GM18499 (cell line): ENCODE measurements around the gene TTYH3.
"Not testable (repeated sequence)": the region's sequence is repeated elsewhere in the genome, so short reads cannot be mapped to it uniquely, and the experiment has no call there.

Source experiments
- ATAC-seq: cut with Tn5 transposase; IDR thresholded peaks from one replicate; pipeline ENCODE4 v1.9.1; 2021; ENCODE audit warnings: moderate number of reproducible peaks; ENCODE audit not compliant: insufficient read depth, unreplicated experiment

The TTYH3 gene

DNA sequence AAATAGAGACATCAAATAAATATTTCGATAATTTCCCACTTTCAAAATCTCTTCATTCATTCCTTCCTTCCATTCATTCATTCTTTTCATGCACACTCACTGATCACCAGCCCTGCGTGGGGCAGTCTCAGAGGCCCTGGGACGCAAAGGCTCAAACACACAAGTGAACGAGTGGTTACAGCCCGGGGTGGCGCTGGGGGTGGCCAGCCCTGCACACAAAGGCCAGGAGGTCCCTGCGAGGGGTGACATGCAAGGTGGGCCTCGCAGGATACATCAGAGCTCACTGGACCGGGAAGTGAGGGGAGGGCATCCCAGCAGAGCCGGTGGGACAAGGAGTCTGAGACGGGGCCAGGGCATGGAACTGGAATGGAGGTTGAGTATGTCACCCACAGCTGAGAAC, 29.9 kb upstream of the TTYH3 start:
- no peak for ATAC-seq

DNA sequence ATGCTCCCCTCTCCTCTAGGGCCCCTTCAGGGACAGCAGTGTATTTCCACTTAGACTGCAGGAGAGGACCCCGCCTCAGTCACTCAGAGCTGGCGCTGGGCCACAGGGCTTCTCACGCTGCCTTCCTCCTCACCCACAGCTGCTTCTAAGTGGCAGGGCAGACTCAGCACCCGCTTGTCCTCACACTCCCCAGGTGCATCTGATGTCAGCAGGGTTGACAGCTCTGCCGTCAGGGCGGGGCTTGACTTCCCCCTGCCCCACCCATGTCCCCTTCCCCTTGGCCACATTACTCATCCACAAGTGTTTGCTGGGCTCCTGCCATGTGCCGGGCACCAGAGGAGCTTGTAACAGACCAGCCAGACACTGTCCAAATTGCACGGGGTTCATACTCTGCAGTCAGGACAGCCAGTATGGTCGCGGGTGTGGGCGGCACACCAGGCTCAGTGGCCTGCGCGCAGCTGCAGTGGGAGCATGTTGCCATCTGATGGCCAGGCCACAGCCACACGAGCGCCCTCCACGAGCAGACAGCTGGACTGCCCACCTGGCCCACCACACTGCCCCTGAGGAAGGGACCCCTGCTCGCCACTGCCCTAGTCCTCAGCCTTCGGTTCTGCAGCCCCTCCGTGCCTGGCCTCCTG, 29.3 kb upstream of the TTYH3 start:
- ATAC-seq: no peak

DNA sequence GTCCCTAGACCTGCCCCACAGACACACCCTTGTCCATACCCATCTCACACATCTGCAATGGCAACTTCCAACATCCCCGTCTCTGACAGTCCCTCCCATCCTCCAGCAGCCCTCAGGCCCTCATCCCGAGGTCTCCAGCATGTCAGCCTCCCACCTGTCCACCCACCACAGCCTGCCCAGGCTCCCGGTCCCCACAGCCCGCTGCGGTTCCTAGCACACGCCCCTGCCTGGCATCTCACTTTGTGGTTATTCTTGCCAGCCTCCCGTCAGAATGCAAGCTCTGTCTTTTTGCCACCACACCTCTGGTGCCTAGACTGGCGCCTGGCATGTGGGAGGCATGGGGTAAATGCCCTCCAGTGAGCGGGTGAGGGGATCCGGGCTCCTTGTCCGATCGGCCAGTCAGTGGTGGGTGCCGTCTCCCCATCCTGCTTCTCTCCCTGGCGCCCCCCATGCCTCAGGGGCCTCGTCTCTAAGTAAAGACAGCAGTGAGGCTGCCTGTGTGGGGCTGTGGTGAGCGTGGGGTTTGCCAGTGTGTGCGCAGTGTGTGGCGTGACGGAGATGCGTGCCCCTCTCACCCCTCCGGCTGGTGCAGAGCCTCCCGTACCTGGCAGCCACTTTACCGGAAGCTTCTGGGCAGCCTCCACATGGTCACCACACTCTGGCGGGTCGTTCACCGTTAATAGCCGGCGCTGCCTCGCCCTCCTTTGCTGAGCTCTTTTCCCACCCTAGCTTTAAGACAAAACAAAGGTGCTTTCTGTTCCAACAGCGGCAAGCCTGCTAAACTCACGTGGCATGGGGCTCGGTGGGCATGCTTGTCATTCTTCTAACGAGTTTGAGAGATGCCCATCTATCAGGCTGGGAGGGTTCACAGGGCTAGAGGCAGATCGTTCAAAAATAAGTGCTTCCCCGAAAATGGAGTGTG, 28.5 kb upstream of the TTYH3 start:
- no peak for ATAC-seq

DNA sequence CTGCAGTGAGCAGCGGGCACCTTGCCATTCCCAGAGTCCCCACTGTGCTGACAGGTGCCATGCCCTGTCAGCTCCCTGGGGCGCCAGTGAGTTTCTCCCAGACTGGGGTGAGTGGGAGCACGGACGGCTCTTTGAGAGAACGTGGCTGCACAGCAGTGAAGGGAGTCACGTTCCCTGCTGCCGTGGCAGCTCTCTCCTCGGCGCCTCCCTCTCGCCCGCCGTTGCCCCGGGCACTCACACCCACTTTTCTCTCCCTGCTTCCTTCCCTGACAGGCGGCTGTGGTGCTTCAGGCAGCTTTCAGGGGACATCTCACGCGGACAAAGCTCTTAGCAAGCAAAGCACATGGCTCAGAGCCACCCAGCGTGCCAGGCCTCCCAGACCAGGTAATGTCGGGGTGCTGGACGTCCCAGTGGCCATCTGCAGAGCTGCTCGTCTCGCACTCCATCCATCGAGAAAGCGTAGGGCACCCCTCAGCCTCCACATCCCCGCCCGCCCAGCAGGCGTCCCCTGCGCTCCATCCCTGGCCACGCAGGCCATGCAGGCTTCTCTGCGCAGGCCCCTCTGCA, 27.1 kb upstream of the TTYH3 start:
- no peak for ATAC-seq

DNA sequence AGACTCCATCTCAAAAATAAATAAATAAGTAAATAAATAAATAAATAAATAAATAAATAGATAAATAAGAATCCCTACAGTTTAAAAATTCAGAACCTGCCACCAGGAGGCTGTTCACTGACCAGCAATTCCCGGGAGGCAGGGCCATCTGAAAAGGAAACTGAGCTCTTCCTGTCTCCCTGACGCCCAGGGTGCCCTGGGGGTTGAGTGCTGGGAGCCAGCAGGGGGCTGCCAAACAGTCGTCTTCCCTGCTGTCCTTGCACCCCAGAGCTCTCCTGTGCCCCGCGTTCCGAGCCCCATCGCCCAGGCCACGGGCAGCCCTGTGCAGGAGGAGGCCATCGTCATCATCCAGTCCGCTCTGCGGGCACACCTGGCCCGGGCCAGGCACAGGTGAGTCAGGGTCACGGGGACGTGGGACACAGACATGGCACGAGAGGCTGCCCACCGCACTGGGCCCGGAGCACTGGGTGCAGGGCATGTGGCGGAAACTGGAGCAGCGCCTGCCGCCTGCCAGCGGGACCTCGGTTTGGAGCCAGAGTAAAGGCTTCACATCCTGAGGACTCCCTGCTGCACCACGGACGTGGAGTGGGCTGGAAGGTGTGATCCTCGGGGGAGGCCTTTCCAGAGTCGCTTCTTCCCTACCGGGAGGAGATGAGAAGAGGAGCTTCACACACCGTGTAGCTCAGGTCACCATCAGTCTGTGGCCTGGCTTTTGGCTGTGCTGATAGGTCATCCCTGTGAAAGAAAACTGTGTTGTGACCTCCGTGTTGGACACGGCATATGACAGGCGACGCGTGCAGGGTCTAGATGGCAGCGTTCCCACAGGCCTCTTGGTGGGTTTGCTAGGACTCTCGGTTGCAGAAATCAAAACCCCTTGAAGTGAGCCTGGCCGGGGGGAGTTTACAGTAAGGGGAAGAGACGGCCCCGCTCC, 25.9 kb upstream of the TTYH3 start:
- ATAC-seq: no peak

DNA sequence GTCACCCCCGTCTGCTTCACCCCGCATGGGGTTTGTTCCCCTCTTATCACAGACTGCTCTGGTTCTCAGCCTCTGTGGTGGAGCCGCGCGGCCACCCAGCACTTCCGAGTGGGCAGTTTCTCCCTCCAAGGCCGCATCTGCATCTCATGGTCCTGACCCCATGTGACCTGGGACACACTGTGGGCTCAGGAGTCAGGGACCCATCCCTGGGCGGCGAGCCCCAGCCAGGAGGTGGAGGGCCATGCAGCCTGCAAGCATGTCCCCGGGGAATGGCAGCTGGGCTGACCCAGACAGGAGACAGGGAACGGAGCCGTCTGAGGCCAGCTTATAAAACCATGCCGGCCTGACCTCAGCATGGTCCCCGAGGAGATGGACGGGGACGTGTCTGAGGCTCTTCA, 25.2 kb upstream of the TTYH3 start:
- no peak for ATAC-seq

DNA sequence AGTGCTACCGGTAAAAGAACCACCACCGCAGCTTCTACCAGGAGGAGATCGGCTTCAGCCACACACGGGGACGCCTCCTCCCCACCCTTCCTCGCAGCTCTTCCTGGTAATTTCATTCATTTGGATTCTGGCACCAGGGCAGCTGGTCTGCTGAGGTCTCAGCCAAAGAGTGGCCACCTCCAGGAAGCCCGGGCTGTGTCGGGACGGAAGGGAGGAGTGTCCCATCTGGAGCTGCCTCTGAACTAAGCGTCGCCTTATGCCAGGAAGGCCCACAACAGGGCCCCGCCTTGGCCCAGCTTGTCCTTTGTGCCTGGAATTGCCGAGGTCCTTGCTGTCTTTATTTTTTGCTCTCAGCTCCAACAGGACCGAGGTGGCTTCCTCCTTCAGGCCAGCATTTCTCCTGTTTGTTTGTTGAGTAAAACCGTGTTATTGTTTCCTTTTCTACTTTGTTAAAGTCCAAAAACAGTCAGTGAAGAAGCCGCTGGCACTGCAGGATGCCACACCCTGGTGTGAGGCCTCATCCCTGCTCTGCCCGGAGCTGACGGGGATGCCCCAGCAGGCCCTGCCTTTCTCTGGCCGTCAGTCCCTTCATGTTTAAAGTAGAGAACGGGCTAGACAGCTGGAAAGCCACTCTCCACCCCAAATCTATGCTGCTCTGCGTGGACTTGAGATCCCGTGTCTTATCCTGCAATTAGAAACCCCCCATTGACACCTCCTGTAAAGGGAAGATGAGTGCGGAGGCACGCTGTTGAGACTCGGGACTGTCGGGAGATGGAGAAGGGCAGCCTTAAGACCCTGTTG, 24.5 kb upstream of the TTYH3 start:
- no peak for ATAC-seq

DNA sequence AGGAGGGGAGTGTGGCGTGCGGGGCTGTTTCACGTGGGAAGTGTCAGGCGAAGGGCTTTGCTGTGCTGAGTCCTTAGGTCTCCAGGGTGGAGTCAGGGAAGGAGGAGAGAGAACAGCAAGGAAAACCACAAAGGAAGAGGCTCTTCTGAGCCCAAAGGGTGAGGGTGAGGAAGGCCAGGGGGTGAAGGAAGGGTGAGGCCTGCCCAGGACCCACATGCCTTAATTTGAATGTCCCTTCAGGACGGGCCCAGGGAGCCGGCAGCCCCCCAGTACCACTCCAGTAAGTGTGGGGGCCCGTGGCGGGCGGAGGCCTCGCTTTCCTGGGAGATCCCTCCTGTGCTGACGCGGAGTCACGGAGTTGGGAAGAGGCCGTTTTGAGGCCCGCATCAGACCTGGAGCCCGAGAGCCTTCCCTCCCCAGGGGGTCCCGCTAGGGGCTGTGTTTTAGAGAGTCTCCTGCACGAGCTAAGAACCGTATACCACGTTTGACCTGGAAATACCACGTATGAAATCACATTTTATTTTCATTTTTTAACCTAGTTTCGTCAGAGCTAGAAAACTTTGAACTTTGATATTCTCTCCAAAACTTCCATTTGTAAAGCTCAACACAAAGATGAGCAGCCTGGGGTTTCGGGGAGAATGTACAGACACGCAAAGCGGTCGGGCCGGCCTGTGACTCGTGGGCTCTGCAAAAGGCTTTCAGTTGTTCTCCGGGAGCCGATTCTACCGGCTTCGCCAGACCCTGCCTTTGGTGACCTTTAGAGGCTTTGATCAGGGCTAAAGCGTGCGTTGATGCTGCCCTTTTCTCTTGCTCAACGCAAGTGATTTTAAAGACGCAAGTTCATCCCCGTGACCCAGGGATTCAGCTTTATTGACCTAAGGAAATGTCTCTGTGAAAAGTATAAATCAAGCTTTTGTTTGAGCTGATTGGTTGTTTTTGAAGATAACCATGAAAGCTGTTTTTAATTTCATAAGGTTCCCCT, 23.6 kb upstream of the TTYH3 start:
- ATAC-seq: no peak

DNA sequence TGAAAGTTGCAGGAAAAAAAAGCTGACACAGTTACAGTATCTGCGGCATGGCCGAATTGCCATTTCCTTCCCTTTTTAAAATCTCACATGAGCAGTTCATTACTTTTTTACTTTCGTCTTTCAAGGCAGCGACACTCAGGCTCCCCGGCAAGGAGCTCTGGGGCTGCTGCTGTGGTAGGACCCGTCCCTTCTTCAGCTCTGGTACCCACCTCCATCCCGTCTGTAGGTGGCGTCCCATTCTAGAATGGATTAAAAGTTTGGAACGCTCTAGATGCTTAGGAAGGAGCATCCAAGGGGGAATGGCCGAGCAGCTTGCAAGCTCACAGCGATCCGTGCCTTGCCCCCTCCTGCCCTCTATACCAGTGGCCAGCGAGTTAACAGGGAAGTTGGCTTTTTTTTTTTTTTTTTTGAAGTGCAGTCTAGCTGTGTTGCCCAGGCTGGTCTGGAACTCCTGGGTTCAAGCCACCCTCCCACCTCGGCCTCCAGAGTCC, 22.8 kb upstream of the TTYH3 start:
- ATAC-seq: no peak

DNA sequence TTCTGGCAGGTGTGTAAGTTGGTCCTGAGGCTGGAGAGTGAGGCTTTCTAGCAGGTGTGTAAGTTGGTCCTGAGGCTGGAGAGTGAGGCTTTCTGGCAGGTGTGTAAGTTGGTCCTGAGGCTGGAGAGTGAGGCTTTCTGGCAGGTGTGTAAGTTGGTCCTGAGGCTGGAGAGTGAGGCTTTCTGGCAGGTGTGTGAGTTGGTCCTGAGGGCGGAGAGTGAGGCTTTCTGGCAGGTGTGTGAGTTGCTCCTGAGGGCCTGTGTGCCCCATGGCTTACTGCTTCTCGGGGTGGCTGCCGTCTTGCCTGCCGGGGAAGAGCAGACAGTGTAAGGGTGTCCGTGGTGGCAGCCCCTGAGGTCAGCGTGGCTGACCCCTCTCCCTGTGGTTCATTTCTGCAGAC, 22.1 kb upstream of the TTYH3 start:
- ATAC-seq: not testable (repeated sequence)

DNA sequence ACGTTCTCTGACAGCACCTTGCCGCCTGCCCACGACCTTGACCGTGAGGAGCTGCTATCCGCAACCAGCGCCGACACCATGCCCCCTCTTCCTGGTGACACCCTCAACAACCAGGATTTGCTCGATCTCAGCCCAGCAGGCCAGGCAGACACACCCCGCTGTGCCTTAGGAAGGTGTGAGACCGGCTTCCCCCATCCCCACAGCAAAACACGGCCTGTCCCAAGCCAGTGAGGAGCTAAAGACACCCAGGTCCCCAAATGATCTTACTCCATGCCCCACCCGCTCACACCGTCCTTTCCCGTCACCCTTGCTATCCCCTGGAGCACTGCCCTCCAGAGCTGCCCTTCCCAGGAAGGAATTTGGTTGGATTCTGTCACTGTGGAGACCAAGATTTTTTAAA, 21.3 kb upstream of the TTYH3 start:
- no peak for ATAC-seq

DNA sequence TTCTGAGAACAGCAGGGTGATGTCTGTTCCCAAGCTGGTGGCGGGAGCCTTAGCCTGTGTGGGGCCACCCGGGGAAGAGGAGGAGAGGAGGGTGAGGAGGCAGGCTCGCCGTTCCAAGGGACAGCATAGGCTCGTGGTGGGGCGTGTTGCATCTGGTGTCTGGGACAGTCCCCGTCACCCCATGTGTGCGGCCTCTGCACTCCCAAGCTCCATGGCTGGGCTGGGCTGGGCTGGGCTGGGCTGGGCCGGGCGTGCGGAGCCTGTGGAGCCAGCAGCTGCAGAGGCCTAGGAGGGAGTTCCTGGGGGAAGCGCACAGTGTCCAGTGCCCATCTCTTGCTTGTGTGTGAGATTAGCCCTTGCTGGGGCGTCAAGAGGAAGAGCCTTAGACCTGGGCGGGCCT, 20.9 kb upstream of the TTYH3 start:
- ATAC-seq: no peak

DNA sequence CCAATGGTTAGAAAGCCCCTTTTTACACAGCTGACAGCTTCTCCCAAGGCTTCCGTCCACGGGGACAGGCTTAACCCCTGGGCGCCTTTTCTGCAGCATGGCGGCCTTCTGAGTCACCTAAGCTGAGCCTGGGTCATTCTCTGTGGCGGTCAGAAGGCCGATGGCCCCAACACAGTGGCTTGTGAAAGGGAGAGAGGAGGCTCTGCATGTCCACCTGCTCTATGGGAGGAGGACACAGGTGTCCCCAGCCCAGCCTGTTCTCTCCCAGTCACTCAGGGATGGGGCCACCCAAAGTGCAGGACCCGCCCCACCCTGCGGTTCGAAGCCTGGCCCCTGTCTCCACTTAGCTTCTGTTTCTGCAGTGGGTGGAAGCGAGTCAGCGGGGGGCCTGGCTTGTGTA, 20.4 kb upstream of the TTYH3 start:
- no peak for ATAC-seq

DNA sequence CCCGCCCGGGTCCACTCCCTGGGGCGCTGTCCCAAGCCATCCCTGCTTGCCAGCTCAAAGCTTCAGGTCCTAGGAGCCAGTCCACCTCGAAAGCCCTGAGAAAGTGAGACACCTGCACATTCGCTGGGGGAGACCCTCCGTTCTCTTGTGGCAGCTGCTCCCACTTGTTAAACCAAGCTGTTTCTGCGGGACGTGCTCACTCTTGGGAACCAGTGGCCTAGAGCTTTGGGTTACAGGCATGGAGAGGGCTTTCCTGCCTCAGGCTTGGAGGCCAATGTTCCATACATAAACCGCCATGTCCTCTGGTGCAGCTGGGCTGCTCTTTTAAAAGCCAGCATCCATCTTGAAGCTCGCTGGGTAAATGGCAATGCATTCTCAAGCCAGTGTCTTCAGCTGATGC, 19.9 kb upstream of the TTYH3 start:
- ATAC-seq: no peak

DNA sequence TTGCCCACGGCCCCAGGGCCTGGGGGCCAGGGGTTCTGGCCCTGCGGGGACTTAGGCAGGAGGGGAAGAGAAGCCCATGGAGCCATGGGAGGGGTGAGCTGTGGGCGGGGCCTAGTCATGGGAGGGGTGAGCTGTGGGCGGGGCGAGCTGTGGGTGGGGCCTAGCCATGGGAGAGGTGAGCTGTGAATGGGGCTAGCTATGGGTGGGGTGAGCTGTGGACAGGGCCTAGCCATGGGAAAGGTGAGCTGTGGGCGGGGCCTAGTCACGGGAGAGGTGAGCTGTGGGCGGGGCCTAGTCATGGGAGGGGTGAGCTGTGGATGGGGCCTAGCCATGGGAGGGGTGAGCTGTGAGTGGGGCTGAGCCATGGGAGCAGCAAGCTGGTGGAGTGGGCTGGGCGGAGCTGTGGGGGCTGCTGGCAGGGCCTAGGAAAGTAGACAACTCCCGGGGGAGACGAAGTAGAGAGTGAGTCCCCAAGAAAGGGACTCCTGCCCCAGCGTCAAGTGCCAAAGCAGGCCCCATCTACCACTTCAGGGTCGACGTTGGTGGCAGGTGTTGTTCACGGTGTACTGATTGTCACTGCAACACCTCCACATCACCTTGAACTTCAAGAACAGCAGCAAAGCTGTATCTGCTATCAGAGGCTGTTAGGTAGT, 19.2 kb upstream of the TTYH3 start:
- ATAC-seq: no peak

DNA sequence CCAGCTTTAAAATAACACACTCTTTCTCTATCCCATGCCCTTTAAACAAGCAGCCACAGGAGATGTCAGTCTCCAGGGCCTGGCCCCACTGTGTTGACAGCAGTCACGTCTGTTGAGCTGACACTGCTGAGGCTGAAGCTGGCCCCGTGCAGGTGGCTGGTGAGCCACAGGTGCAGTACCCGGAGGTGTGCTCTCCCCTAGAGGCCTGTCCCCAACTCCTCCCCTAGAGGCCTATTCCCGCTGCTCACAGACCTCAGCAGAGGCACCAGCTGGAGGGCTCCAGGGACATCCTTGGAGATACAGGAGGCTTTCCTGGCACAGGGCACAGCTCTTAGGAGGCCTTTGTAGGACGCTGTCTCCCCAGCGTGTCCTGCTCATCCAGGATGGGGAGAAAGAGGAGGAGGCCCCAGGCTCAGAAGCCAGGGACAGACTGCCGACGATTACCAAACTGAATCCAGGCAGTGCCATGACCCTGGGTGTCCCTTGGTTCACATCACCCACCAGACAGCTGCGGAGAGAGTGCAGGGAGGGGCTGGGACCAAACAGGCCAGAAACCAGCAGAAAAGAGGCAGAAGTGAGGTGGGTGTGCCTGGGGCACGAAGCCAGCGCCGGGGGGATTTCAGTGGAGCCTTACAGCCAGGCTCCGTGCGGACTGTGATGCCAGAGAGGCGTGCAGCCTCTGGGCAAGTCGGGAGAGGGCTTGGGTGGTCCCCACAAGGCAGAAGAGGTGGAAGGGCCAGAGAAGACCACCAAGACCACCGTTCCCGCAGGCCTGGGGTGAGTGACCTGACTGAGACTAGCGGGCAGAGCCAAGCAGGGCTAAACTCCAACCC, 18.5 kb upstream of the TTYH3 start:
- ATAC-seq: no peak
